WERI-Rb-1 (cell line): ENCODE results near the gene KRT24.
A peak's percentile ranks its signal among the peaks of the same experiment; 100 is the strongest.

Experiments
- DNase-seq: peaks from one replicate; pipeline ENCODE4 v3.0.0-alpha.2; 2020
- H3K27ac ChIP-seq: fragments of 250-450 bp; sonication (Bioruptor Pico); 2 replicates; pipeline ENCODE4 v1.5.1; 2020; ENCODE audit warnings: mild to moderate bottlenecking, moderate library complexity
- H3K27me3 ChIP-seq: fragments of 250-450 bp; sonication (Bioruptor Pico); 2 replicates; pipeline ENCODE4 v1.5.1; 2021; ENCODE audit warnings: mild to moderate bottlenecking, low read depth, moderate library complexity; ENCODE audit not compliant: insufficient read depth, severe bottlenecking
- H3K36me3 ChIP-seq: fragments of 250-450 bp; sonication (Bioruptor Pico); 2 replicates; pipeline ENCODE4 v1.5.1; 2020; ENCODE audit warnings: mild to moderate bottlenecking, moderate library complexity
- H3K4me3 ChIP-seq: 2 replicates; pipeline ENCODE4 v1.5.1; 2011; ENCODE audit warnings: low read depth, mild to moderate bottlenecking, control low read depth, low read length
- H3K9me3 ChIP-seq: fragments of 250-450 bp; sonication (Bioruptor Pico); 2 replicates; pipeline ENCODE4 v1.5.1; 2021; ENCODE audit warnings: mild to moderate bottlenecking, moderate library complexity; ENCODE audit not compliant: severe bottlenecking
- CTCF ChIP-seq: IDR thresholded peaks from 2 replicates; pipeline ENCODE4 v1.5.1; 2011; ENCODE audit warnings: low read depth, mild to moderate bottlenecking, control low read depth, inconsistent platforms, low read length

KRT24 gene

GRCh38 chr17:40663252-40663651 lies 40.3 kb downstream of the KRT24 start:
- Histone ChIP-seq H3K36me3 (no peaks in the 10 kb centered on the region), H3K27ac (no peak overlapping the region), H3K27me3 (peaks cover 52% of the 10 kb centered on the region), H3K4me3 (no peak overlapping the region), H3K9me3 (peaks cover 7% of the 10 kb centered on the region)
- DNase-seq = no peak
- no peak for TF ChIP-seq CTCF

- TF ChIP-seq CTCF = no peak
- DNase-seq = no peak
- H3K36me3 ChIP-seq = no peaks in the 10 kb centered on the region
- H3K27ac ChIP-seq = no peak overlapping the region
- H3K9me3 ChIP-seq = peaks cover 7% of the 10 kb centered on the region
- H3K27me3 ChIP-seq = peaks cover 33% of the 10 kb centered on the region
- H3K4me3 ChIP-seq = no peak overlapping the region
These were observed 43.6 kb downstream of the KRT24 start for GRCh38 chr17:40659911-40660310.

- Histone ChIP-seq H3K9me3 (peaks cover 7% of the 10 kb centered on the region), H3K4me3 (no peak overlapping the region), H3K27ac (no peak overlapping the region), H3K27me3 (peaks cover 22% of the 10 kb centered on the region), H3K36me3 (no peaks in the 10 kb centered on the region)
- no peak for TF ChIP-seq CTCF
- no peak for DNase-seq
These were observed 45.2 kb downstream of the KRT24 start for GRCh38 chr17:40658396-40658795.

- Histone ChIP-seq H3K36me3 (peaks cover 11% of the 10 kb centered on the region), H3K4me3 (no peak overlapping the region), H3K27ac (no peak overlapping the region), H3K27me3 (no peaks in the 10 kb centered on the region), H3K9me3 (no peaks in the 10 kb centered on the region)
- TF ChIP-seq CTCF = no peak
- no peak for DNase-seq
These were observed 51.6 kb downstream of the KRT24 start for GRCh38 chr17:40651939-40652338.

- H3K27ac ChIP-seq = peak overlapping the region; percentile 99
- H3K4me3 ChIP-seq = peak overlapping the region; percentile 97
- peaks cover 42% of the 10 kb centered on the region for H3K36me3 ChIP-seq
- no peaks in the 10 kb centered on the region for H3K27me3 ChIP-seq
- no peaks in the 10 kb centered on the region for H3K9me3 ChIP-seq
- no peak for DNase-seq
- TF ChIP-seq CTCF = no peak
These were observed 55.1 kb downstream of the KRT24 start for GRCh38 chr17:40648384-40648968.
